Neural progenitor cell (in vitro differentiated cells): ENCODE measurements around the gene MEP1A.
"Not testable (repeated sequence)": the region's sequence is repeated elsewhere in the genome, so short reads cannot be mapped to it uniquely, and the experiment has no call there.

Experiments
- CTCF ChIP-seq: fragments of 200-600 bp; sonication (generic); IDR thresholded peaks from 2 replicates; pipeline ENCODE4 v1.5.1; 2017; ENCODE audit warnings: antibody characterized with exemption, mild to moderate bottlenecking
- EZH2 ChIP-seq: fragments of 200-600 bp; sonication (generic); IDR thresholded peaks from 2 replicates; pipeline ENCODE4 v1.6.1; 2017; ENCODE audit warnings: antibody characterized with exemption, mild to moderate bottlenecking, moderate library complexity
- EZH2phosphoT487 ChIP-seq: fragments of 200-600 bp; sonication (generic); IDR thresholded peaks from 2 replicates; pipeline ENCODE4 v1.6.1; 2017; ENCODE audit warnings: antibody characterized with exemption

DNA sequence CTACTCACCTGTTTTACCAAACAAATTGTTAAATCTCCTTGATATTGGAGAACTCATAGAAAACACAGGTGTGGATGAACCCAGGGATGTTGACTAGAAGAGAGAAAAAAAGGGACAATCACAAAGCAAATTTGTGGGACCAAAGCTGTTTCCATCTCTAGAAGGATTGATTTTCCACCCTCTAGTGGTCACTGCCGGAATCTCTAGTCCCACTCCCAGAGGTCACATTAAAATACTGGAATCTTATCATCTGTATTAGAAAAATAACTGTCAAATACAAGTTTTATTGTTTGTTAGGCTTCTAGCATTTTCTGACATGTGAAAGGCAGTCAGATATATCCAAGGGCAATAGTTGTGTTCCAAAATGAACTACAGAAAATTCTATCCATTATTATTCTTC is 62.8 kb downstream of the MEP1A start:
- TF ChIP-seq EZH2, EZH2phosphoT487: not testable (repeated sequence)
- TF ChIP-seq CTCF = peak; percentile 71
